ENCODE measurements around the gene NPM1. TPM values are rescaled to one million over a fixed set of nuclear protein-coding genes. Genes with fewer than 3 reads are reported as not detected.

Gene NPM1
- total RNA-seq, 1 experiment from 2014 or later, result 2,265 TPM

DNA sequence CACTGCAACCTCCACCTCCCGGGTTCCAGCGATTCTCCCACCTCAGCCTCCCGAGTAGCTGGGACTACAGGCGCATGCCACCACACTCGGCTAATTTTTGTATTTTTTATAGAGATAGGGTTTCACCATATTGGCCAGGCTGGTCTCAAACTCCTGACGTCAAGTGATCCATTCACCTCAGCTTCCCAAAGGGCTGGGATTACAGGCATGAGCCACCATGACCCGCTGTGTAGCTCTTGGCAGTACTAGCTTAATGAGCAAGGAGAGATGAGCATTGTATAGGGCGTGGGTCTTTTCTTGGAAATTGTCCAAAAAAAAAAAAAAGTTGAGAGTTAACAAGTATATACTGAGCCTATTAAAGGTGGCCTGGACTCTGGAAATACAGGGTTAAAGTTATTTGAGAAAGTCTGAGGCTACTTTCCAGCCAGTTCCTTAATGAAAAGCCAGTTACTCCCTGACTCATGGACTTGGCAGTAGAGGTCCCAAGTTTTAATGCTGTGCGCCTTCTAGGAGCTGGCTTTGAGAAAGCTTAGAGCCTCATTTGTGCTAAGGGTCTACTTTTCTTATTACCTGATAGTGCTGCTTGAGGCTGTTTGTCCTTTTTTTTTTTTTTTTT lies 27.6 kb downstream of the NPM1 start:
- CTCF ChIA-PET, result no interaction called here
- Histone ChIP-seq H3K9me3 (ENCODE audit: low read length) (no peaks in the 10 kb centered on the region), H3K27ac (ENCODE audit: low read length) (no peak overlapping the region), H3K4me1 (ENCODE audit: insufficient read depth, low read length) (peaks cover 6% of the 10 kb centered on the region), H3K79me2 (ENCODE audit: low read length) (no peaks in the 10 kb centered on the region; the same call in 1 of the 2 replicates), H3K4me2 (ENCODE audit: low read length) (no peak overlapping the region), H2AFZ (ENCODE audit: low read length) (no peak overlapping the region), H3K9ac (ENCODE audit: low read length) (no peak overlapping the region), H3K27me3 (ENCODE audit: low read length) (peaks cover 8% of the 10 kb centered on the region), H3K4me3 (ENCODE audit: low read length) (no peak overlapping the region), H3K36me3 (ENCODE audit: low read depth, low read length) (peaks cover 30% of the 10 kb centered on the region), H4K20me1 (ENCODE audit: low read length) (peaks cover 61% of the 10 kb centered on the region), H3K9me2 (replicated peaks; ENCODE audit: low read length) (no peaks in the 10 kb centered on the region), H3F3A (ENCODE audit: low read length, unreplicated experiment) (peaks cover 26% of the 10 kb centered on the region)
- ATAC-seq (peak; percentile 7), DNase-seq (peak; percentile 56)
- TF ChIP-seq EZH2phosphoT487 (IDR thresholded peaks at IDR 0.05; ENCODE audit: borderline replicate concordance, low read length) (no peak), CTCF (conservative IDR thresholded peaks at IDR 0.05; ENCODE audit: low read depth, low read length) (no peak), EZH2 (IDR thresholded peaks at IDR 0.05; ENCODE audit: low read length, unreplicated experiment) (no peak)
- POLR2A ChIA-PET (ENCODE audit: unreplicated experiment), result interaction anchor here (0.7 kb wide), 1 partner anchor 200 kb away, joined by 13 read pairs; no protein-coding TSS in a partner anchor
- no TSS peak for BruUV-seq (replicated peaks)
- intact Hi-C loops (cut with micrococcal nuclease), result loop anchor here (10.0 kb wide), 1 partner anchor 630 kb away; no protein-coding TSS in a partner anchor

DNA sequence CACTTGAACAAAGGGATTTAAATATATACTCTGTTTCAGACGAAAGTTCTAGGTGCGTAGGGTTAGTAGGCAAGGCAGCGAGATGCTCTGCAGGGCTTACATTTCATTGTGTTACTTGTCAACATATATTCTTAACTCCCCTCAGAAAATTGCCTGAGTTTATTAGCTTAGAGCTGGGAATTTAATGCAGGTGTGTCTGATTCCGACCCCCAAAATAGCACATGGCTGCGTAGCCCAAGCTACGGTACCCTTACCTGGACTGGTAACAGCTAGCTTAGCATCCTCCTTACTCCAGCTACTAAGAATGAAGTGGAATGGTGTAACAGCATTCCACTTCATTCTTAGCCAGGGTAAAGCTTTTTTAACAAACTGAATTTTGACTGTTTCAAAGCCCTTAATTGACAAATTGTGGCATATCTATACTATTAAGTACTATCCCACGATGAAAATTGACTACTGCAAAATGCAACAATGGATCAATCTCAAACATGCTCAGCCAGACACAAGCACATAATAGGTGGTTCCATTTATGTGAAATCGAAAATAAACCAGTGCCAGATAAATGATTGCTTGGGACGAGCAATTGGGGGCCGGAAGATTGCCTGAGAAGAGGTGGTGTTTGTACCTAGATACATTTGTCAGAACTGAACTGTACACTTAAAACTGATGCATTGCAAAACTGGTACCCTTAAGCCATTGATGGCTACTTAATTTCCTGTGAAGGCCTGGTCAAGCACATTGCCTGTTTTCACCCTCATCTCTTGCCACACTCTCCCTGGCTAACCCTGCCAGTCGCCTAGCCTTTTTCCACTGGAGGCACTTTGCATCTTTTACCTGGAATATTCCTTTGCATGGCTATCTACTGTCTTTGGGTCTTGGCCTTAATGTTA lies 28.8 kb downstream of the NPM1 start:
- Histone ChIP-seq H3K9ac (ENCODE audit: low read length) (no peak overlapping the region), H3K36me3 (ENCODE audit: low read depth, low read length) (peaks cover 20% of the 10 kb centered on the region), H3K9me2 (replicated peaks; ENCODE audit: low read length) (no peaks in the 10 kb centered on the region), H3F3A (ENCODE audit: low read length, unreplicated experiment) (peaks cover 21% of the 10 kb centered on the region), H3K4me1 (ENCODE audit: insufficient read depth, low read length) (peaks cover 15% of the 10 kb centered on the region), H3K27me3 (ENCODE audit: low read length) (peaks cover 20% of the 10 kb centered on the region), H3K9me3 (ENCODE audit: low read length) (no peaks in the 10 kb centered on the region), H3K4me3 (ENCODE audit: low read length) (no peak overlapping the region), H4K20me1 (ENCODE audit: low read length) (peaks cover 50% of the 10 kb centered on the region), H3K4me2 (ENCODE audit: low read length) (no peak overlapping the region), H3K79me2 (ENCODE audit: low read length) (no peaks in the 10 kb centered on the region), H2AFZ (ENCODE audit: low read length) (no peak overlapping the region), H3K27ac (ENCODE audit: low read length) (no peak overlapping the region)
- no TSS peak for BruUV-seq (replicated peaks)
- ChIA-PET CTCF (no interaction called here), POLR2A (ENCODE audit: unreplicated experiment) (interaction anchor here (0.7 kb wide), 1 partner anchor 198 kb away, joined by 13 read pairs; no protein-coding TSS in a partner anchor)
- intact Hi-C loops (cut with micrococcal nuclease), result loop anchor here (10.0 kb wide), 1 partner anchor 628 kb away; no protein-coding TSS in a partner anchor
- ATAC-seq (no peak), DNase-seq (no peak)
- TF ChIP-seq EZH2 (IDR thresholded peaks at IDR 0.05; ENCODE audit: low read length, unreplicated experiment), result no peak
- no peak for TF ChIP-seq CTCF (conservative IDR thresholded peaks at IDR 0.05; ENCODE audit: low read depth, low read length)
- no peak for TF ChIP-seq EZH2phosphoT487 (IDR thresholded peaks at IDR 0.05; ENCODE audit: borderline replicate concordance, low read length)
